Effector CD4-positive, alpha-beta T cell (primary cell): Measurements from ENCODE around the gene BPTF.
"Not testable (repeated sequence)": the region's sequence is repeated elsewhere in the genome, so short reads cannot be mapped to it uniquely, and the experiment has no call there.

Source experiments
- DNase-seq: peaks from one replicate; pipeline ENCODE4 v3.0.0-alpha.2; 2020

The BPTF gene

GRCh38 chr17:68018493-68018892 is 193.2 kb downstream of the BPTF start:
- DNase-seq: not testable (repeated sequence)

- DNase-seq: no peak
Measured at GRCh38 chr17:68019336-68019674, 194.0 kb downstream of the BPTF start.

GRCh38 chr17:68019675-68020408 is 194.5 kb downstream of the BPTF start:
- peak; percentile 90 for DNase-seq

GRCh38 chr17:68020409-68020756 is 195.1 kb downstream of the BPTF start:
- DNase-seq: no peak

GRCh38 chr17:68020791-68021190 is 195.5 kb downstream of the BPTF start:
- DNase-seq: not testable (repeated sequence)

GRCh38 chr17:68021963-68022362 is 196.7 kb downstream of the BPTF start:
- no peak for DNase-seq

GRCh38 chr17:68022547-68022946 is 197.2 kb downstream of the BPTF start:
- not testable (repeated sequence) for DNase-seq

- no peak for DNase-seq
Measured at GRCh38 chr17:68029512-68030215, 204.4 kb downstream of the BPTF start.
